ENCODE results near the gene CDKAL1. TPM values are rescaled to one million over a fixed set of nuclear protein-coding genes. Genes with fewer than 3 reads are reported as not detected.

Gene CDKAL1
- total and polyA plus RNA-seq, 2 of the 13 experiments (the other 11 are each of a cell fraction or from before 2014, with no cell fraction given) = 9.5 to 27.7 TPM

DNA sequence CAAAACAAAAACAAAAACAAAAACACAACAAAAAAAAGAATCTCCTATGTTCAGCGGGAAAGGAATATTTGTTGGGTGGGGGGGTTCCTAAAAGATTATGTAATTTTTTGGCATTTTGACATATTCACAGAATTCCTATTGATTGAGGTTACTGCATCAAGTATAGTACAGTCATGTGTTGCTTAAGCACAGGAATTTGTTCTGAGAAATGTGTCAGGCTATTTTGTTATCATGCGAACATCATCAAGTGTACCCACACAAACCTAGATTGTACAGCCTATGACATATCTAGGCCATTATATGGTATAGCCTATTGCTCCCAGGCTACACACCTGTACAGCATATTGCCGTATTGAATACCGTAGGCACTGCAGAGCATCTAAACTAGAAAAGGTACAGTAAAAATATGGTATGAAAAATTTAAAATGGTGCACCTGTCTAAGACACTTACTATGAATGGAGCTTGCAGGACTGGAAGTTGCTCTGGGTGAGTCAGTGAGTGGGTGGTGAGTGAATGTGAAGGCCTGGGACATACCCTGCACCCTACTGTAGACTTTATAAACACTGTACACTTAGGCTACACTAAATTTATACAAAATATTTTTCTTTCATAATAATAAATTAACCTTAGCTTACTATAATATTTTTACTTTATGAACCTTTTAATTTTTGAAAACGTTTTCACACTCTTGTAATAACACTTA is 110.6 kb downstream of the CDKAL1 start:
- FAIRE-seq (no peak), DNase-seq (ENCODE audit: low spot score) (no peak), ATAC-seq (0 out of 3 replicates have a peak, but pooled peaks have one; percentile 23)
- Histone ChIP-seq H2AFZ (ENCODE audit: low read length) (no peak overlapping the region), H3K36me3 (replicated peaks in 1 of 2; ENCODE audit: control insufficient read depth in 1 of 2, insufficient read depth in 2 of 2, low read length in 2 of 2) (peaks cover 1 to 3% of the 10 kb centered on the region in 2 experiments; a peak in 3 of 5 replicates), H3K27me3 (ENCODE audit: control insufficient read depth in 1 of 2, insufficient read depth in 2 of 2, low read length in 2 of 2) (no peaks in the 10 kb centered on the region), H4K20me1 (ENCODE audit: insufficient read depth, low read length) (no peaks in the 10 kb centered on the region), H3K4me1 (ENCODE audit: insufficient read depth, low read length) (peaks cover 23% of the 10 kb centered on the region), H3K4me3 (replicated peaks in 1 of 3; ENCODE audit: insufficient read depth in 1 of 3, low read depth in 2 of 3, low read length in 3 of 3) (no peak overlapping the region), H3K9me3 (ENCODE audit: low read length) (no peaks in the 10 kb centered on the region), H3K9ac (ENCODE audit: insufficient read depth, low read depth, low read length) (no peak overlapping the region), H3K27ac (ENCODE audit: extremely low read length, insufficient read depth, low read length) (no peak overlapping the region), H3K4me2 (ENCODE audit: low read depth, low read length) (no peak overlapping the region), H3K79me2 (ENCODE audit: insufficient read depth, low read length) (no peaks in the 10 kb centered on the region)
- no peak for TF ChIP-seq ZNF605 (CRISPR knock-in tag; IDR thresholded peaks at IDR 0.05)
- TF ChIP-seq, protein P1, sequence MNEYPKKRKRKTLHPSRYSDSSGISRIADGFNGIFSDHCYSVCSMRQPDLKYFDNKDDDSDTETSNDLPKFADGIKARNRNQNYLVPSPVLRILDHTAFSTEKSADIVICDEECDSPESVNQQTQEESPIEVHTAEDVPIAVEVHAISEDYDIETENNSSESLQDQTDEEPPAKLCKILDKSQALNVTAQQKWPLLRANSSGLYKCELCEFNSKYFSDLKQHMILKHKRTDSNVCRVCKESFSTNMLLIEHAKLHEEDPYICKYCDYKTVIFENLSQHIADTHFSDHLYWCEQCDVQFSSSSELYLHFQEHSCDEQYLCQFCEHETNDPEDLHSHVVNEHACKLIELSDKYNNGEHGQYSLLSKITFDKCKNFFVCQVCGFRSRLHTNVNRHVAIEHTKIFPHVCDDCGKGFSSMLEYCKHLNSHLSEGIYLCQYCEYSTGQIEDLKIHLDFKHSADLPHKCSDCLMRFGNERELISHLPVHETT (CRISPR knock-in tag; conservative IDR thresholded peaks at IDR 0.05) = no peak
- no peak for TF ChIP-seq ZMYM4 (CRISPR knock-in tag; IDR thresholded peaks at IDR 0.05)
- TF ChIP-seq, protein P2, sequence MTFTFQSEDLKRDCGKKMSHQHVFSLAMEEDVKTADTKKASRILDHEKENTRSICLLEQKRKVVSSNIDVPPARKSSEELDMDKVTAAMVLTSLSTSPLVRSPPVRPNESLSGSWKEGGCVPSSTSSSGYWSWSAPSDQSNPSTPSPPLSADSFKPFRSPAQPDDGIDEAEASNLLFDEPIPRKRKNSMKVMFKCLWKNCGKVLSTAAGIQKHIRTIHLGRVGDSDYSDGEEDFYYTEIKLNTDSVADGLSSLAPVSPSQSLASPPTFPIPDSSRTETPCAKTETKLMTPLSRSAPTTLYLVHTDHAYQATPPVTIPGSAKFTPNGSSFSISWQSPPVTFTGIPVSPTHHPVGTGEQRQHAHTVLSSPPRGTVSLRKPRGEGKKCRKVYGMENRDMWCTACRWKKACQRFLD (CRISPR knock-in tag; IDR thresholded peaks at IDR 0.05; ENCODE audit: borderline replicate concordance) = no peak
- TF ChIP-seq SOX6 (IDR thresholded peaks at IDR 0.05) = no peak
- no peak for TF ChIP-seq SOX6 (CRISPR knock-in tag; IDR thresholded peaks at IDR 0.05)
- TF ChIP-seq, protein P3, sequence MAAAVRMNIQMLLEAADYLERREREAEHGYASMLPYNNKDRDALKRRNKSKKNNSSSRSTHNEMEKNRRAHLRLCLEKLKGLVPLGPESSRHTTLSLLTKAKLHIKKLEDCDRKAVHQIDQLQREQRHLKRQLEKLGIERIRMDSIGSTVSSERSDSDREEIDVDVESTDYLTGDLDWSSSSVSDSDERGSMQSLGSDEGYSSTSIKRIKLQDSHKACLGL (CRISPR knock-in tag; IDR thresholded peaks at IDR 0.05) = no peak
- TF ChIP-seq ZNF343 (CRISPR knock-in tag; IDR thresholded peaks at IDR 0.05) = no peak
- TF ChIP-seq, protein P4, sequence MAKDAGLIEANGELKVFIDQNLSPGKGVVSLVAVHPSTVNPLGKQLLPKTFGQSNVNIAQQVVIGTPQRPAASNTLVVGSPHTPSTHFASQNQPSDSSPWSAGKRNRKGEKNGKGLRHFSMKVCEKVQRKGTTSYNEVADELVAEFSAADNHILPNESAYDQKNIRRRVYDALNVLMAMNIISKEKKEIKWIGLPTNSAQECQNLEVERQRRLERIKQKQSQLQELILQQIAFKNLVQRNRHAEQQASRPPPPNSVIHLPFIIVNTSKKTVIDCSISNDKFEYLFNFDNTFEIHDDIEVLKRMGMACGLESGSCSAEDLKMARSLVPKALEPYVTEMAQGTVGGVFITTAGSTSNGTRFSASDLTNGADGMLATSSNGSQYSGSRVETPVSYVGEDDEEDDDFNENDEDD (CRISPR knock-in tag; IDR thresholded peaks at IDR 0.05; ENCODE audit: borderline replicate concordance) = no peak
- TF ChIP-seq ZNF329 (CRISPR knock-in tag; IDR thresholded peaks at IDR 0.05; ENCODE audit: low read depth) = no peak
- TF ChIP-seq CAMTA2 (CRISPR knock-in tag; IDR thresholded peaks at IDR 0.05; ENCODE audit: borderline replicate concordance) = no peak
- TF ChIP-seq SAP130 (CRISPR knock-in tag; IDR thresholded peaks at IDR 0.05; ENCODE audit: low read depth) = no peak
- no peak for TF ChIP-seq ZBTB20 (CRISPR knock-in tag; IDR thresholded peaks at IDR 0.05; ENCODE audit: borderline replicate concordance, low read depth)
- no peak for TF ChIP-seq BRD4 (CRISPR knock-in tag; IDR thresholded peaks at IDR 0.05)
- TF ChIP-seq, protein P5, sequence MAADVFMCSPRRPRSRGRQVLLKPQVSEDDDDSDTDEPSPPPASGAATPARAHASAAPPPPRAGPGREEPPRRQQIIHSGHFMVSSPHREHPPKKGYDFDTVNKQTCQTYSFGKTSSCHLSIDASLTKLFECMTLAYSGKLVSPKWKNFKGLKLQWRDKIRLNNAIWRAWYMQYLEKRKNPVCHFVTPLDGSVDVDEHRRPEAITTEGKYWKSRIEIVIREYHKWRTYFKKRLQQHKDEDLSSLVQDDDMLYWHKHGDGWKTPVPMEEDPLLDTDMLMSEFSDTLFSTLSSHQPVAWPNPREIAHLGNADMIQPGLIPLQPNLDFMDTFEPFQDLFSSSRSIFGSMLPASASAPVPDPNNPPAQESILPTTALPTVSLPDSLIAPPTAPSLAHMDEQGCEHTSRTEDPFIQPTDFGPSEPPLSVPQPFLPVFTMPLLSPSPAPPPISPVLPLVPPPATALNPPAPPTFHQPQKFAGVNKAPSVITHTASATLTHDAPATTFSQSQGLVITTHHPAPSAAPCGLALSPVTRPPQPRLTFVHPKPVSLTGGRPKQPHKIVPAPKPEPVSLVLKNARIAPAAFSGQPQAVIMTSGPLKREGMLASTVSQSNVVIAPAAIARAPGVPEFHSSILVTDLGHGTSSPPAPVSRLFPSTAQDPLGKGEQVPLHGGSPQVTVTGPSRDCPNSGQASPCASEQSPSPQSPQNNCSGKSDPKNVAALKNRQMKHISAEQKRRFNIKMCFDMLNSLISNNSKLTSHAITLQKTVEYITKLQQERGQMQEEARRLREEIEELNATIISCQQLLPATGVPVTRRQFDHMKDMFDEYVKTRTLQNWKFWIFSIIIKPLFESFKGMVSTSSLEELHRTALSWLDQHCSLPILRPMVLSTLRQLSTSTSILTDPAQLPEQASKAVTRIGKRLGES (CRISPR knock-in tag; IDR thresholded peaks at IDR 0.05; ENCODE audit: borderline replicate concordance) = no peak
- no peak for TF ChIP-seq ZNF501 (CRISPR knock-in tag; IDR thresholded peaks at IDR 0.05)
- no peak for TF ChIP-seq ZNF333 (CRISPR knock-in tag; IDR thresholded peaks at IDR 0.05; ENCODE audit: borderline replicate concordance)
- POLR2A ChIA-PET = no interaction called here
- WGBS (ENCODE audit: low lambda C conversion rate) = 88% methylated on average over 5 of the region's 5 CpGs
- CTCF ChIA-PET (ENCODE audit: low intra/inter-chr PET ratio, low total read pairs) = no interaction called here
- in situ Hi-C loops (cut with HindIII; ENCODE audit: extremely low pct_ligation_motif_present, low pct_unique_long_range_greater_than_20kb) = no loop called here
- BruUV-seq (replicated peaks) = no TSS peak
- intact Hi-C loops (cut with micrococcal nuclease; ENCODE audit: unreplicated experiment) = no loop called here
